Right lobe of liver (tissue), 6 donors: Measurements from ENCODE around the gene CAMK2D. TPM values are rescaled to one million over a fixed set of nuclear protein-coding genes. Genes with fewer than 3 reads are reported as not detected.

Source experiments
- ATAC-seq, 4 donors: fragments of 200-7000 bp; cut with Tn5 transposase; one replicate each; pipeline ENCODE4 v1.9.1; 2020; ENCODE audit warnings: mild to moderate bottlenecking in 4 of 4, moderate library complexity in 4 of 4
- DNase-seq, 3 donors: peaks; one replicate each; pipeline ENCODE4 v3.0.0-alpha.2; 2020
- H3K27ac ChIP-seq, 3 donors: fragments of 200-600 bp; one replicate each; pipeline ENCODE4 v1.8.0; 2022
- H3K27me3 ChIP-seq, 2 donors: fragments of 200-600 bp; one replicate each; pipeline ENCODE4 v1.8.0; 2022
- H3K36me3 ChIP-seq, 4 donors: fragments of 200-600 bp; sonication (generic) in 1 of 4; one replicate each; pipeline versions ENCODE4 v1.5.1 to v1.8.0; 2017 to 2022; ENCODE audit warnings: control low read depth in 1 of 4
- H3K4me1 ChIP-seq, 4 donors: fragments of 200-600 bp; sonication (generic) in 1 of 4; one replicate each; pipeline versions ENCODE4 v1.5.1 to v1.8.0; 2017 to 2022; ENCODE audit warnings: control low read depth in 1 of 4
- H3K4me3 ChIP-seq, 3 donors: fragments of 200-600 bp; one replicate each; pipeline ENCODE4 v1.8.0; 2022
- H3K9me3 ChIP-seq, 4 donors: fragments of 200-600 bp; sonication (generic) in 1 of 4; one replicate each; pipeline versions ENCODE4 v1.5.1 to v1.8.0; 2017 to 2022; ENCODE audit warnings: control low read depth in 1 of 4
- POLR2A ChIP-seq: fragments of 450-650 bp; IDR thresholded peaks from one replicate; pipeline ENCODE4 v1.6.1; 2017; ENCODE audit warnings: antibody characterized with exemption, mild to moderate bottlenecking
- WGBS: methylation state at CpG from one replicate; pipeline ENCODE4 v1.1.6; 2018; ENCODE audit warnings: low coverage, low lambda C conversion rate; ENCODE audit not compliant: insufficient coverage; ENCODE audit errors: missing lambda C conversion rate; 5-methylcytosine and 5-hydroxymethylcytosine counted together
- intact Hi-C, 2 donors: fragments of 100-400 bp; cut with DNase I; formaldehyde crosslinking; loops; one replicate each; pipeline versions ENCODE4 v1.11.2 to v1.14.1; 2022
- total RNA-seq, 6 experiments: library from RNA; depleted of rRNA in 2 of 6; stranded (reverse); fragments of >200 nt in 2 of 6; fragmentation: NEBNext Ultra II Directional in 3 of 6; extraction: Animal tissue kit (Norgen Biotek cat#: 25700) in 3 of 6; gene quantifications; one replicate each; pipeline versions ENCODE4 v1.1.0 to v1.2.4, GENCODE V29; 2016 to 2023
- TF ChIP-seq, protein P1 (sequence below), 4 donors: fragments of 200-600 bp in 3 of 4; fragments of 450-650 bp in 1 of 4; IDR thresholded peaks; one replicate each; pipeline versions ENCODE4 v1.5.1 to v1.8.0; 2016 to 2022; ENCODE audit warnings: antibody characterized with exemption in 4 of 4, mild to moderate bottlenecking in 2 of 4
- donor health status: DM: no; HTN: yes; CAD: no.
- donor health status: DM: no; HTN: no; CAD: no.
- donor health status: DM: no; HTN: no; CAD: no.
- donor health status: DM: no; HTN: yes; CAD: no.
- donor health status: DM: no; HTN: yes; CAD: no.

CAMK2D gene
- total RNA-seq, 6 experiments from 2014 or later, result 17.0 to 30.6 (median 22.6) TPM

- Histone ChIP-seq H3K27ac (no peak overlapping the region), H3K27me3 (no peaks in the 10 kb centered on the region), H3K9me3 (no peaks in the 10 kb centered on the region), H3K4me3 (no peak overlapping the region), H3K36me3 (no peaks in the 10 kb centered on the region), H3K4me1 (no peaks in the 10 kb centered on the region)
- DNase-seq, result no peak
- TF ChIP-seq POLR2A, result no peak
- TF ChIP-seq, protein P1, sequence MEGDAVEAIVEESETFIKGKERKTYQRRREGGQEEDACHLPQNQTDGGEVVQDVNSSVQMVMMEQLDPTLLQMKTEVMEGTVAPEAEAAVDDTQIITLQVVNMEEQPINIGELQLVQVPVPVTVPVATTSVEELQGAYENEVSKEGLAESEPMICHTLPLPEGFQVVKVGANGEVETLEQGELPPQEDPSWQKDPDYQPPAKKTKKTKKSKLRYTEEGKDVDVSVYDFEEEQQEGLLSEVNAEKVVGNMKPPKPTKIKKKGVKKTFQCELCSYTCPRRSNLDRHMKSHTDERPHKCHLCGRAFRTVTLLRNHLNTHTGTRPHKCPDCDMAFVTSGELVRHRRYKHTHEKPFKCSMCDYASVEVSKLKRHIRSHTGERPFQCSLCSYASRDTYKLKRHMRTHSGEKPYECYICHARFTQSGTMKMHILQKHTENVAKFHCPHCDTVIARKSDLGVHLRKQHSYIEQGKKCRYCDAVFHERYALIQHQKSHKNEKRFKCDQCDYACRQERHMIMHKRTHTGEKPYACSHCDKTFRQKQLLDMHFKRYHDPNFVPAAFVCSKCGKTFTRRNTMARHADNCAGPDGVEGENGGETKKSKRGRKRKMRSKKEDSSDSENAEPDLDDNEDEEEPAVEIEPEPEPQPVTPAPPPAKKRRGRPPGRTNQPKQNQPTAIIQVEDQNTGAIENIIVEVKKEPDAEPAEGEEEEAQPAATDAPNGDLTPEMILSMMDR (IDR thresholded peaks at IDR 0.05), result no peak
- intact Hi-C loops, result no loop called here
- no peak for ATAC-seq
- 90% methylated on average over 1 of the region's 1 CpG for WGBS
Measured at GRCh38 chr4:113603911-113604310, 157.6 kb downstream of the CAMK2D start.

DNA sequence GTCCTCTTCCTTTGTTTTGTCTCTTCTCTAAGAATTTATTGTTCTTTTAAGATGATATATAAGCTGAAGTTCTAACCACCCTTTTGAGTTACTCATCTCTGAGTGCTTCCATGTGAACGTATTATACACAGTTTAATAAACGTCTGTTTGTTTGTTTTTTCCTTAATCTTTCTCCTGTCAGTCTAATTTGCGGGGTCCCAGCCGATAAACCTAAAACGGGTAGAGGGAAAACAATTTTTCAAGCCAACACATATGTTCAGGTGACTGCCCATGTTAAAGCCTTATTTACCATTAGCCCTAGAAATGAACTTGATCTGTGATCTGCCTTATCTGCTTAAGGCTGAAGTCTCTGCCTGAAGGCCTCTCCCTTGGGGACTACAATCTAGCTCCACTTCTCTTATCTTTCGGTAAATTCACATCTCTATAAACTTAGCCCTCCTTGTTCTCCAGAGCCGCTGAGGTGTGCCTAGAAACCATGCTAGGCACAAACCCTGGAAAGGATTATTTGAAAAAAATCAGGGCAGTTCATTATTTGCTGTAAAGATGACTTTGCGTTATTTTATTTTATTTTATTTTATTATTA lies 158.8 kb downstream of the CAMK2D start:
- ATAC-seq, result no peak
- intact Hi-C loops, result no loop called here
- DNase-seq, result no peak
- Histone ChIP-seq H3K4me3 (no peak overlapping the region), H3K9me3 (no peaks in the 10 kb centered on the region), H3K27me3 (no peaks in the 10 kb centered on the region), H3K36me3 (no peaks in the 10 kb centered on the region), H3K4me1 (no peaks in the 10 kb centered on the region), H3K27ac (no peak overlapping the region)
- WGBS, result 72% methylated on average over 8 of the region's 8 CpGs
- TF ChIP-seq, protein P1 (IDR thresholded peaks at IDR 0.05), result no peak
- TF ChIP-seq POLR2A, result no peak

- DNase-seq, result no peak
- Histone ChIP-seq H3K4me1 (no peaks in the 10 kb centered on the region), H3K4me3 (no peak overlapping the region), H3K27ac (no peak overlapping the region), H3K27me3 (no peaks in the 10 kb centered on the region), H3K9me3 (no peaks in the 10 kb centered on the region), H3K36me3 (no peaks in the 10 kb centered on the region)
- intact Hi-C loops, result no loop called here
- TF ChIP-seq POLR2A, result no peak
- TF ChIP-seq, protein P1 (IDR thresholded peaks at IDR 0.05), result no peak
- no peak for ATAC-seq
- 75% methylated on average over 4 of the region's 4 CpGs for WGBS
Measured at GRCh38 chr4:113601636-113602035, 159.9 kb downstream of the CAMK2D start.

GRCh38 chr4:113596396-113596795 lies 165.1 kb downstream of the CAMK2D start:
- intact Hi-C loops, result no loop called here
- H3K4me1 ChIP-seq, result no peaks in the 10 kb centered on the region
- no peaks in the 10 kb centered on the region for H3K36me3 ChIP-seq
- no peaks in the 10 kb centered on the region for H3K9me3 ChIP-seq
- ATAC-seq (no peak), DNase-seq (no peak)
- TF ChIP-seq POLR2A, result no peak
- TF ChIP-seq, protein P1 (IDR thresholded peaks at IDR 0.05), result no peak
- 92% methylated on average over 6 of the region's 6 CpGs for WGBS
- no peak overlapping the region for H3K4me3 ChIP-seq
- no peaks in the 10 kb centered on the region for H3K27me3 ChIP-seq
- H3K27ac ChIP-seq, result no peak overlapping the region

- WGBS, result 100% methylated on average over 2 of the region's 2 CpGs
- ATAC-seq (no peak), DNase-seq (no peak)
- Histone ChIP-seq H3K4me1 (no peaks in the 10 kb centered on the region), H3K27me3 (no peaks in the 10 kb centered on the region), H3K4me3 (no peak overlapping the region), H3K27ac (no peak overlapping the region), H3K36me3 (no peaks in the 10 kb centered on the region), H3K9me3 (no peaks in the 10 kb centered on the region)
- intact Hi-C loops, result no loop called here
- TF ChIP-seq, protein P1 (IDR thresholded peaks at IDR 0.05), result no peak
- TF ChIP-seq POLR2A, result no peak
Measured at GRCh38 chr4:113594231-113594556, 167.3 kb downstream of the CAMK2D start.
